Globus pallidus (tissue), 1 donor: ENCODE data around the gene COL7A1.

Experiments used
- DNase-seq: peaks from one replicate; pipeline ENCODE4 v3.0.0-alpha.2; 2015; ENCODE audit warnings: low spot score

Gene COL7A1

DNA sequence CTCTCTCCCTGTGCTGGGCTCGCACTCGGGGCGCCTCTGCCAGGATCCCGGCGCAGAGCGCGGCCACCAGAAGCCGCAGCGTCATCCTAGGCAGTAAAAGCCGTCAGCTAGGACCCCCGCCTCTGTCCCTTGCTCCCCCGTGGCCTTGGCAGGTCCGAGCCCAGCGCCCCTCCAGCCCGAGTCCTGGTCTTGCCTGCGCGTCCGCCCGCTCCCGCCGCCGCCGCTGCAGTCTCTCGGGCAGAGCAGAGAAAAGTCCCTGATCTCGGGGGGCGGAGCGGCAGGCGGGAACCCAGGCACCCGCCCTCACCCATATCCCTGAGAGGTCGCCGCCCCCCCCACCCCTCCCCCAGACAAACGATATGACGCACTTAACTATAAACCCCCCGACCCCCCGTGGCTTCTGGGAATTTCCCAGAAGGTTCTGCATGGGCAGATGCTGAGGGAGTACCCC, at the start of gene COL7A1:
Gene COL7A1, minus strand, starts transcription at position 255 of the 451 bp plus-strand sequence. Its CDS starts 170 bp downstream, at position 85.
- no peak for DNase-seq

DNA sequence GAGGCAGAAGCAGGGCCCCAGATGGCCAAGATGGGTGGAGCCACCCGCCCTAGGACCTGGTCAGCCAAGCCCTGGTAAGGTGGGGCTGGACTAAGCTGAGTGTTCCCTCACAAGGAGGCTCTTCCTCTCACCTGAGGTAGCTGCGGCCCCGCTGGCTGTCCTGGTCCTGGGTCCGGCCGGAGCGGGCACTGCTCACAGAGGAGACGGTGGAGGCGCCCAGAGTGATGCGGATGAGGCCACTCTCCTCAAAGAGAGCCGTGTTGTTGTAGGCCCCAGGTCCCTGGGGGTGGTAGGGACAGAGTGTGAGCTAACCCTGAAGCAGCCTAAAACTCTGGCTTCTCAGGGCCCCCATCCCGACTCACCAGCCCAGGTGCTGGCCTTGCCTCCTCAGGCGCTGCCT, 47.5 kb upstream of the COL7A1 start:
- no peak for DNase-seq

DNA sequence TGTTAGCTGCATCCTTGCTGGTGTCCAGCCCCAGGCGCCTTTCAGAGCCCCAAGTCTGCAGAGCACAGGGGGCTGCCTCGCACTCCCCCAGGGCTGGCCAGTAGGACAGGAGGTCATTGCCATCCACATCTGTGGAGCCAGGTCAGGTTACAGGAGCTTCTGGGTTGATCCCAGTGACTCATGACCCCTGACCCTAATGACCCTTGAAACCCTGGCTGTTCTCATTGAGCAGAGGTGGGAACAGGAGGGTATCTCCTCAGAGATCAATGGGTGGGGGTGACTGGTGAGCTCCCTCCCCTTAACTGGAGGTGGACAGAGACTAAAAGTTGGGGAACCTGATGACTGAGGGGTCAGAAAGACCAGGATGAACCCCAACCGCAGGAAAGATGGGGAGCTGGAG, 46.3 kb upstream of the COL7A1 start:
- DNase-seq = no peak

DNA sequence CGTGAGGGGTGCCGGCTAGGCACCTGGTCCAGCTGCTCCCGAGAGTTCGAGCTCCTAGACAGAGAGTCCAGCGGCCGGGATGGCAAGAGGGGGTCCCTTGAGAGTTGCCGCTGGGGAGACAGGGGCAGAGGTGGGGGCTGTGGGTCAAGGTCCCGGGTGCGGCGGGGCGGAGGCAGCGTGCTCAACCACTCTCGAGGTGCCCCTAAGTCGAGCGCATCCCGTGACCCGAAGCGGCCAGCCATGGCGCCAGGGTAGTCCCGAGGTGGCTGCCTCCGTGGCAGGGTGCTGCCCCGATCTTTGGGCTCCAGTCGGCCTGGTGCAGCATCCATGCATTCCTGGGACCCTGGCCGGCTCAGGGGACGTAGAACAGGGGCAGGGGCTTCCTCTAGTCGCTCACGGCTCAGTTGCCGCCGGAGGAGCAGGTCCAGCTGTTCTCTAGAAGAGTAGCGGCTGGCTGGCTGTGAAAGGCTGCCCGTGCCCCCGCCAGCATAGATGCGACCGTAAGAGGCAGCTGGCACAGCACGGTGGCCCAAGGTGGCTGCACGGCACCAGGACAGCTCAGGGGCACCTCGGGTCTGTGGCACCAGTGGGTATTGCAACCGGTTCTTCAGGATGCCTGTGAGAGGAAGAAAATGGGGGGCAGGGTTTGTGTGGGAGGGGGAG, 44.9 kb upstream of the COL7A1 start:
- DNase-seq = no peak

DNA sequence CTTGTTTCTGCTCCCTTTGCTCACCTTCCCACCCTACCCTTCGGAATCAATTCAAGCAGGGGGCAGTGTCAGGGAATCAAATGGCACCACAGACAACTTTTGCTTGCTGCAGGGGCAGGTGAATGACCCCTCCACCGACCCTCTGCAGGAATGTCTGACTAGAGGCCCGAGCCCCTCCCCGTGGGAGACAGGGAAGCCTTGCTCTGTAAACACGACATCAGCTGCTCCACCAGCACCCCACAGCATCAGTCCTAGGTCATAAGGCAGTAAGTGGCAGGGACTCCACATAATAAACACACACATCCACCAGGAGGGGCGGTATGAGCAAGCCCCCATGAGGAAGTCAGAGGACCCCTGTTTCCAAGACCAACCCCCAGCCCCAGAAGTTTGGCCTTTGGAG, 42.2 kb upstream of the COL7A1 start:
- DNase-seq = no peak

DNA sequence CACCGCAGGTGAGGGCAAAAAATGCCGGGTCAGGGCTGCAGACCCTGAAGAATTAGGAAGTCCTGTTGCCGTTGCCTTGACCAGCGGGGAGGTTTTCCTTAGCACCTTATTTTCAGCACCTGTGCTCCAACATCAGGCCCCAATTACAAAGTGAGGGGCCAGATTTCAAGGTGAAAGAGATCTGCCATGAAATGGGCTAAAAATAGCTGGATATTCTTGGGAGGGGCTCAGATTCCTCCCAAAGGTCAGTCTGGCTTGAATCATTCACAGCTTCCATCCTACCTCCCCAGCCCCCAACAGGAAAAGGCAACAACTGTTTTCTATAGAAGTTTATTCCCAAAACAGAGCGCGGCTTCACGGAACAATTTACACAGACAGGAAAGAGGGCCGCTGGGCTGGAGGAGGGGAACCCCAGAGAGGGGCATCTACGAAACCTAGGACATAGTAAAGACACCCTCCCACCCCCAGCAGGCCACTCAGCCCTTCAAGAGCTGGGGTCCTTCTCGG, 41.1 kb upstream of the COL7A1 start:
- no peak for DNase-seq

DNA sequence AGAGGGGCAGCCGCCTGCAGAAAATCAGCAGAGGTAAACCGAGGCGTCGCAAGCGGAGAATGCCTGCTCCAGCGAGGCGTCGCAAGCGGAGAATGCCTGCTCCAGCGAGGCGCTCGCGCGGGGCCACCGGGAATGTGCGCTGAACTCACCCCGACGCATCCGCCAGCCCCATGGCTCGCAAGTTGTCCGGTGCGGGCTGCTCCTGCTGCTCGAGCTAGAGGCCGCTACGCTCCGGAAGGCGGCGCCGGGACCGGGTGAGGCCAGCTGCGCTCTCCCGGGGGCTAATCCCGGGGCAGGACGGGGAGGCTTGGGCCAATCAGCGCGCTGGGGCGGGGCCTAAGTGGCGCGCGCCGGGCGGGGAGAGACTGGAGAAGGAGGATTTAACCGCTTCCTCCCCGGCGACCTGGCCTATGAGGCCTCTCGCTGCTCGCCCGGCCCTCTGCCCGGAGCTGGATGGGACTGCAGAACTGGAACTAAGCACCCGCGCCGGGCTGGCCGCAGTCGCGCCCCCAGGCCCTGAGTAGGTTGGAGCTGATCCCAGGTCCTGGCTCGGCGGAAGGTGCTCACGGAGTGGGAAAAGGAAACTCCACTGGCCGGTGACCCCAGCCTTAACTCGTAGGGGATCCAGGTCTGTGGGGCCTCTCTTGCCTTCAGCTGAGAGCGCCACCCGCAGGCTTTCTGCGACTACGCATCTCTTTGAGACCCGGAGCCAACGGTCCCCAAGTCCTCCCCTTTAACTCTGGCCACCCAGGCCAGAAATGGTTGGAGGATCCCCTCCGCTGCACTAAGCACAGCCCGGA, 40.3 kb upstream of the COL7A1 start, which contains the start of gene SLC26A6:
Gene SLC26A6, minus strand, starts transcription at position 240 of the 800 bp plus-strand sequence. Its CDS starts 68 bp downstream, at position 172.
- peak; percentile 95 for DNase-seq

DNA sequence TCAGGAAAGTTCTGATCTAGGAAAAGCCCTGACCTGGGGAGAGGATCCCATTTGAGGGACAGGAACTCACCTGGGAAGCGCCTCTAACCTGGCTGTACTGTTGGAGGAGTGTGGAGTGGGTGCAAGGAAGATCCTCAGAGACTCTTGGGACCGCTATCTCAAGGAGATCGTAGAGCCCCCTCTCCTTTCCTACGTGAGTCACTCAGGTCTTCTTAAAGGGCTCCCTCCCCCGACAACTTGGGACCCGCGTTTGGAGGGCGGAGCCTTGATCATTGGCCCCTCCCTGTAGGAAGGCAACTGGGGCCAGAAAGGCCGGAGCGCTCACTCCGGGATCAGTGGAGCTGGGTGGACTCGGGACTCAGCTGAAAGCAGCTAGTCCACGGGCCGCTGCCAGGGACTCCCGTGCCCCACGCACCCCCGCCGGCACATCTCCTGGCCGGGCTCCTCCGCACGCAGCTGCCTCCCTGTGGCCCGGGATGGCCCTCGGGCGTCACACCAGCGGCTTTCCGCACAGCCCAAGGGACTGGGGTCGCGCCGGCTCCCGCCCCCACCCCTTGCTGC, 39.6 kb upstream of the COL7A1 start:
- DNase-seq = peak; percentile 21

DNA sequence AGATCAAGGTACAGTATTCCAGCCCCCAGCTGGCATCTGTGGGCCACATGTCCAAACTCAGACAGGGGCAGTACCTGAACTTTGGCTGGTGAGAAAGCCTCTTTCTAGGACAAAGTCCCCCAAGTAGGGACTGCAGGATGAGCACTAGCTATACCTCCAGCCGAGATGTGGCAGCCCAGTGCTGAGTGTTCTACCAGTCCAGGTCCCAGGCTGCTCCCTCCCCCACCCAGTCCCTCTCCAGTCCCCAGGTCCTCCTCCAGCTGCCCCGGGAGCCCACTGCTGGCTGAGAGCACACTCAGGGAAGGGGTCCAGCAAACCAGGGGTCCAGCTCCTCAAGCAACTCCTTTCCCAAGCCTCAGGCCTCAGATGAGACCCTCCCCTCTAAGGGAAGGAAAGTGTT, 38.6 kb upstream of the COL7A1 start:
- no peak for DNase-seq

DNA sequence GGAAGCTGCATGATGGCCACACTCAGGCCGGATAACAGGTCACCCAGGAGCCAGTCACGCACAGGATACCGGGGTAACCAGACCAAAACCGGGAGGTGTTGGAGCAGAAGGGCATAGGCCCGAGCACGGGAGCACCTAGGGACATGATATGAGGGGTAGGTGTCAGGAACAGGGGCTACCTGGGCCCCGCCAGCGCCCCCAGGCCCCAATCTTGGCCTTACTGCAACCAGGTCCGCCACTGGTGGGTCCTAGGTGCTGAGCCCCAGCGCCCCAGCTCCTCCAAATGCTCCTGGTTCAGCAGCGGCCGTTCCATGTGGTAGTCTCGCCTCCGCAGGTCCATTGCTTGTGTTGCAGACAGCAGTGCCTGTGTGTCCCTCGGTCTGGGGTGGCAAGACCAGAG, 38.1 kb upstream of the COL7A1 start:
- no peak for DNase-seq

DNA sequence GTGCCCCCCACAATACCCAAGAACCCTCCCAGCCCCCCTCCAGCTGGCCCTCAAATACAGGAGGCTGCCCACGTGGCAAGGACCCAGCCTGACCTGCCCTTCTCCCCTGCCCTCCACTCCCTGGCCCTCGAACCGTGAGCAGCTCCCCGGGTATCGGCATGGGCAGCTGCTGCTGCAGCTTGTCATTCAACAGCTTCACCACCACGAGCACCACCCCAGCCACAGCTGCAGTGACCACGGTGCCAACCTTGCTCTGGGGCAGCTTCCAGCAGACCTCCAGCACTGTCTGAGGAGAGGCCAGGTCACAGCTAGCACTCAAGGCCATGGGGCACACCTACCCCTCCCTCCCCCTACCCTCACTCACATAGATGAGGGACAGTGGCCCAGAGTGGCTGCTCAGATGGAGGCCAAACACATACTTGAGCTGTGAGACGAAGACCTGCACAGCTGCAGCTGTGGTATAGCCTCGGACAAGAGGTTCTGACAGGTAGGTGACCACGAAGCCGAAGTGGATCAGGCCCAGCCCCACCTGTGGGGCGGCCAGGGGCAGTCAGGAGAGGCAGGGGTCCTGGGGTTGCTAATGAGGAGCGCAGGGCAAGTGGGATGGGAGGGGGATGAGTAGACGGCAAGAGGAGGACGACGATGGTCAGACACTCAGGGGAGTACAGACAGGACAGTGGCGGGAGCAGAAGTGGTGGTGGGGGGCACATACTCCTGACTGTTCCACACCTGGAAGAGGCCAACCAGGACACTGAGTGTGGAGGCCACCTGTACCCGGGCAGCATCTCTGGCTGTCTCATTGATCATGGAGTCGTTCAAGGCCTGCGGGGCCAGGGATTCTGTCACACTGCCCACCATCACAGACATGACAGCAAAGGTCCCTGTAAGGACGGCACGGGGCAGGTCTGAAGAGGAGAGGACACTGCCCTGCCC, 36.7 kb upstream of the COL7A1 start:
- no peak for DNase-seq

DNA sequence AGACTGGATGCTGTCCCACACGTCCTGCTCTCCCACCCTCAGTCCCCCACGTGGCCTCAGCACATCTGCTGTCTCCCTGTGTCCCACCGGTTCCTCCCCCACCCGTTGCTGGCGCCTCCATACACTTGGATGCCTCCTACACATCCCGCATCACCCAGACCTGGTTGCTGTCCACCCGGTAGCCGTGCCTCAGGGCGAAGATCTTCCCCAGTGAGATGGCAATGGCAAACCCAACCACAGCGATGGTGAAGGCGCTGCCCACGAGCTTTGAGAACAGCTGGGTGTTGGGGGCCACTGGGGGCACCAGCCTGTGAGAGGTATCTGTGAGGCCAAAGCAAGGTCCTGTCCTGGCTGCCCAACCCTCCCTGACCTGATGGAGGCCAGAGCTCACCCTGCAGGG, 35.7 kb upstream of the COL7A1 start:
- DNase-seq = no peak

DNA sequence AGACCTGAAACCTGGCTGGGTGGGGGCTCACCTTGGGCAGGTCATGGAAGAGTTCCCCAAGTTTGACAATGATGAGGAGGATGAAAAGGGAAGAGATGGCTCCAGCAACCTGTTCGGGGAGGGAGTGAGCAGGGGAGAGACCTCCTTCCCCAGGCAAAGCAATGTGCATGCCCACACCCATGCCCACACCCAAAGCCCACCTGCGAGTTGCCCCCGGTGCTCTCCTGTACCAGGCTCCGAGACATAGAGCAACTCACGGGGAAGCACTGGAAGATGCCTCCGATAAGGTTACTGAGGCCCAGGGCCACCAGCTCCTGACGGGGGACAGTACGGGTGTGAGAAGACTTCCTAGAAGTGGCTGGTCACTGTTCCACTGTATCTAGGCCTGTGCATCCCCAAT, 35.3 kb upstream of the COL7A1 start:
- no peak for DNase-seq

DNA sequence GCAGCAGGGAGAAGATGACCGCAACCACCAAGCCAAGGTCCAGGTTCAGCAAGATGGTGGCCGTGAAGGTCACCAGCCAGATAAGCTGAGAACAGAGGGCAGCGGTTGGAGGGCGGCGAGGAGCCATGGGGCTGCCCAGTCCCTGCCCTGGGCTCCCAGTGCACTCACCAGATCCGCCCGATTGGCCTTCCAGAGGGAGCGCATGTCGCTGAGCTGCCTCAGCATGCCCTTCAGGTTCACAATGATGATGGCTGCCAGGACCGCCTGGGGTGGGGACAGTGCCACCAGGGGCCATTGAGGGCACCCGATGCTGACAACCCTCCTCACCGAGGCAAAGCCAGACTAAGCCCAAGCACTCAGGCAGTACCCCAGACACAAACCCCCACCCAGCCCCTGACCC, 34.8 kb upstream of the COL7A1 start:
- no peak for DNase-seq

DNA sequence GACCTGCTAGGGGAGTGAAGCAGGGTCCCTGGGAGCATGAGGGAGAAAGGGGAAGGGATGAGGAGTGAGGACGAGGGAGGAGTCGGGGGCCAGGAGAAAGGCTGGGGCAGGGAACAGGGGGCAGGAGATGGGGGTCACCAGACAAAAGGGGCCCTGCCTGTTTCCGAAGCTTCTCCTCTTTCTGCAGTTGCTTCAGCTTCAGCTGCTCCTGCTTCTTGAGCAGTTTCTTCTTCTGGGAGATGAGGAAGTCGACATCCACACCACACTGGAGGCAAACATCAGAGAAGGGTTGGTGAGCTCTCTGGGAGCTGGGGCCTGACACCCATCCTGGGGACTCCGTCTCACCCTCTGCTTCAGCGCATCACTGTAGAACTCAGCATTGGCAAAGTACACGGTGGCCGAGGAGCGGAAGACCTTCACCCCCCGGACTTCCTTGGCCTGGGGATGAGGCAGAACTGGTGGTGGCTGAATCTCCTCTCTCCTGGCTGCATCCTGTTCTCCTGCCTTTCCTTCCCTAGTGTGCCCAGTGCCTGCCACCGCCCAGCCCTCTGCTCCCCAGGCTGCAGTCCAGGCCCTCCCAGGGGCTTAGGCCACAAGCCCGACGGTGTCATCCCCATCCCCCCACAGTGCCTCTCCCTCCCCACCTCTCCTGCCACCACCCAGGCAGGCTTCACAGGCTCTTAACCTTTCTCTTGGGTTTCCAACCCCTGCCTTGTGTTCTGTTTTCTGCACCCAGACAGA, 33.3 kb upstream of the COL7A1 start:
- DNase-seq = no peak

DNA sequence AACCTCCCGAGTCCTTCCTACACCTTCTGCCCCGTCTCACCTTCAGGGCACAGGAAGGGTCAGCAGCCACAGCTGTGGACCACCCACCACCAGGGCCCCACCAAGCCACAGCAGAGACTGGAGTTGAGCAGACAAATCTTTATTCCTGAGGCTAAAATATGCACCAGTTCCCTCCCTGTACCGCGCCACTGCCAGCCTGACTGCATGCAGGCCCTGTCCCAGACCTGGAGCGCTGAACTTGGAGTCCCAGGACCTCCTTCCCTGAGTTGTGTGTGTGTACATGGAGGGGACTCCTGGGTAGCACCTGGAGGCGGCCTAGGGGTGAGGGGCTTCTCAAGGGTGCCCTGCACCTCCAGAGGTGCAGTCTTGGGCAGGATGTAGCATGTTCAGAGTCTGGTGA, 30.5 kb upstream of the COL7A1 start:
- no peak for DNase-seq

DNA sequence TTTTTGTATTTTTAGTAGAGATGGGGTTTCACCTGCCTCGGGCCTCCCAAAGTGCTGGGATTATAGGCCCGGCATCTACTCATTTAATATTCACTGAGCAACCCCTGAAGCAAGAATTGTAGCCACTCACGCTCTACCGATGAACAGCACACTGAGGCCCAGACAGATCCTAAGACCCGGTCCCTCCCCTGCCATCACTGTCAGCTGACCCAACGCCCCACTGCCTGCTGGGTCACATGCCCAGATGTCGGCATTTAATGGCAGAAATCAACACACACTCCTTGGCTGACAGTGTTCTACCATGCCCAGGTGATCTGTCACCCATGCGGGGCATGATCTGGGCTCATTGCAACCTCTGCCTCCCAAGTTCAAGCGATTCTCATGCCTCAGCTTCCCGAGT, 29.6 kb upstream of the COL7A1 start:
- DNase-seq = no peak

DNA sequence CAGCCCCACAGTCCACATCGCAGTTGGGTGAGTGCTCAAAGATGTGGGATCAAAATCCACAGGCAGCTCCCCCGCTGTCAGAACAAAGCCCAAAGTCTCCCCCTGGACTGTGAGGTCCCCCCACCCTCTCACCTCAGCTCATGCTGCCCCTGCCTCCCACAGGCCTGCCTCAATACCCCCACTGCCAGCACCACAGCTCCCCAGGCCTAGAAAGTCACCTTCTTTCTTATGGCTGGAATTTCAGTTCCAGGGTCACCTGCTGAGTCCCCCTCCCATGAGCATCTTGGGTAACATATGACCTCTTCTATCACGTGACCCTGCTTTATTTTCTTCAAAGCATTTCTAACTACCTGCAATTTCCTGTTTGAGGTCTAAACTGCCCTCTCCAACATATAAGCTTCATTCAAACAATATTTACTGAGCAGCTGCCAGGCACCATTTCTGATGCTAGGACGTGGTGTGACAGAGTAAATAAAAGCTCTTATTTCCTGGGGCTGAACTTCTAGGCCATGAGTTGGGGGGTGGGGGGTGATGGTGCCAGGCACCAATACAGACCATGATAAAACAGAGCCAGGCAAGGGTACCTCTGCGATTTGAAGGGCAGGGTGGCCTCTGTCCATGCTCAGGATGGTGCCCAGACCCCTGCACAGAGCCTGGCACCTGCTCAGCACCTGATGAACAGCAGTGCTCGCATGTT, 28.9 kb upstream of the COL7A1 start:
- DNase-seq = no peak

DNA sequence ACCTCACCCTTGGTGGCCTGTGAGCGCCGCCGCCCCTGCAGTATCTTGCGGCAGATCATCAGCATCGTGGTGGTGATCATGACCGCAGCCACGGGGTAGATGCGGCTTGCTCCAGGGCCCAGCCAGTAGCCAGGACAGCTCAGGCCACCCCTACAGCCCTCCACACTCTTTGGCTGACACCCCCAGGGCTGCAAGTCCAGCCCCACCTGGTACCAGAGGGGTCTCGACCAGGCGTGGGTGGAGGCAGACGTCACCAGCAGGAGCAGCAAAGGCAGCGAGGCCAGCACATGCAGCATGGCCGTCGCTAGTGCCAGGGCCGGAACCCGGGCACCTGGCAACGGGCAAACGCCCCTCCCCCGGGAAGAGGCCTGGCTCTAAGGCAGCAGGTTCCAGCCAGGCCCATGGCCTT, 26.3 kb upstream of the COL7A1 start, which contains the start of gene TMEM89:
Gene TMEM89, minus strand, starts transcription at position 309 of the 409 bp plus-strand sequence. Its CDS starts 13 bp downstream, at position 296.
- no peak for DNase-seq
